ENCODE data around the gene SPOCK2. TPM values are rescaled to one million over a fixed set of nuclear protein-coding genes. Genes with fewer than 3 reads are reported as not detected.

The SPOCK2 gene
- total RNA-seq, 1 experiment from 2014 or later = 0.32 TPM

- CTCF ChIA-PET = no interaction called here
- H3K4me3 ChIP-seq (ENCODE audit: low read depth, low read length, poor library complexity, severe bottlenecking) = no peak overlapping the region
- H3K27me3 ChIP-seq (replicated peaks; ENCODE audit: insufficient read depth, low read depth, low read length, poor library complexity) = no peaks in the 10 kb centered on the region
- no peak for DNase-seq (ENCODE audit: low spot score)
- H3K27ac ChIP-seq (ENCODE audit: low read depth, low read length, poor library complexity, severe bottlenecking) = no peak overlapping the region
- no peaks in the 10 kb centered on the region for H3K9me3 ChIP-seq (ENCODE audit: low read depth, low read length, poor library complexity, severe bottlenecking)
- intact Hi-C loops (cut with micrococcal nuclease; ENCODE audit: unreplicated experiment) = no loop called here
- BruUV-seq (replicated peaks) = no TSS peak
- no peak for TF ChIP-seq CTCF (conservative IDR thresholded peaks at IDR 0.05; ENCODE audit: low read depth, low read length)
- H3K36me3 ChIP-seq (ENCODE audit: insufficient read depth, low read length, poor library complexity, severe bottlenecking) = no peaks in the 10 kb centered on the region
- POLR2A ChIA-PET (ENCODE audit: low non-redundant PET) = no interaction called here
- H3K4me1 ChIP-seq (ENCODE audit: insufficient read depth, low read length, poor library complexity, severe bottlenecking) = peaks cover 13% of the 10 kb centered on the region
These were observed 6.4 kb downstream of the SPOCK2 start for GRCh38 chr10:72081772-72082590.

- BruUV-seq (replicated peaks) = no TSS peak
- POLR2A ChIA-PET (ENCODE audit: low non-redundant PET) = no interaction called here
- intact Hi-C loops (cut with micrococcal nuclease; ENCODE audit: unreplicated experiment) = no loop called here
- Histone ChIP-seq H3K4me3 (ENCODE audit: low read depth, low read length, poor library complexity, severe bottlenecking) (no peak overlapping the region), H3K4me1 (ENCODE audit: insufficient read depth, low read length, poor library complexity, severe bottlenecking) (peaks cover 13% of the 10 kb centered on the region), H3K27ac (ENCODE audit: low read depth, low read length, poor library complexity, severe bottlenecking) (no peak overlapping the region), H3K9me3 (ENCODE audit: low read depth, low read length, poor library complexity, severe bottlenecking) (no peaks in the 10 kb centered on the region), H3K27me3 (replicated peaks; ENCODE audit: insufficient read depth, low read depth, low read length, poor library complexity) (no peaks in the 10 kb centered on the region), H3K36me3 (ENCODE audit: insufficient read depth, low read length, poor library complexity, severe bottlenecking) (no peaks in the 10 kb centered on the region)
- CTCF ChIA-PET = no interaction called here
- TF ChIP-seq CTCF (conservative IDR thresholded peaks at IDR 0.05; ENCODE audit: low read depth, low read length) (no peak), EZH2 (IDR thresholded peaks at IDR 0.05; ENCODE audit: borderline replicate concordance, low read depth, low read length, poor library complexity, severe bottlenecking) (no peak)
- DNase-seq (ENCODE audit: low spot score) = no peak
These were observed 7.1 kb downstream of the SPOCK2 start for GRCh38 chr10:72081210-72081609.

- CTCF ChIA-PET = interaction anchor here (1.6 kb wide), 1 partner anchor 32 kb away, joined by 6 read pairs; no protein-coding TSS in a partner anchor
- Histone ChIP-seq H3K36me3 (ENCODE audit: insufficient read depth, low read length, poor library complexity, severe bottlenecking) (no peaks in the 10 kb centered on the region), H3K27me3 (replicated peaks; ENCODE audit: insufficient read depth, low read depth, low read length, poor library complexity) (no peaks in the 10 kb centered on the region), H3K4me1 (ENCODE audit: insufficient read depth, low read length, poor library complexity, severe bottlenecking) (peaks cover 13% of the 10 kb centered on the region), H3K4me3 (ENCODE audit: low read depth, low read length, poor library complexity, severe bottlenecking) (no peak overlapping the region), H3K27ac (ENCODE audit: low read depth, low read length, poor library complexity, severe bottlenecking) (no peak overlapping the region), H3K9me3 (ENCODE audit: low read depth, low read length, poor library complexity, severe bottlenecking) (no peaks in the 10 kb centered on the region)
- intact Hi-C loops (cut with micrococcal nuclease; ENCODE audit: unreplicated experiment) = no loop called here
- no TSS peak for BruUV-seq (replicated peaks)
- TF ChIP-seq CTCF (conservative IDR thresholded peaks at IDR 0.05; ENCODE audit: low read depth, low read length) (no peak), EZH2 (IDR thresholded peaks at IDR 0.05; ENCODE audit: borderline replicate concordance, low read depth, low read length, poor library complexity, severe bottlenecking) (no peak)
- POLR2A ChIA-PET (ENCODE audit: low non-redundant PET) = no interaction called here
- no peak for DNase-seq (ENCODE audit: low spot score)
These were observed 8.0 kb downstream of the SPOCK2 start for GRCh38 chr10:72080042-72080975.
